ENCODE measurements around the gene ZBTB20.

The ZBTB20 gene

GRCh38 chr3:114428044-114428595, 719.0 kb downstream of the ZBTB20 start:
- WGBS = 81% methylated on average over 5 of the region's 5 CpGs
- 0 out of 2 replicates have a peak, but pooled peaks cover 4% of the 10 kb centered on the region for H3K4me1 ChIP-seq (ENCODE audit: insufficient read depth, low read length)
- H3K4me3 ChIP-seq (ENCODE audit: low read length) = no peak overlapping the region
- H3K9me3 ChIP-seq (ENCODE audit: insufficient read depth, low read depth, low read length) = peaks cover 3% of the 10 kb centered on the region; the same call in 1 of the 2 replicates
- H3K27me3 ChIP-seq (ENCODE audit: insufficient read depth, low read length) = no peaks in the 10 kb centered on the region
- no peak overlapping the region for H3K27ac ChIP-seq (ENCODE audit: low read depth, low read length)
- no peak overlapping the region for H3K9ac ChIP-seq (ENCODE audit: low read depth, low read length)
- no peaks in the 10 kb centered on the region for H3K36me3 ChIP-seq (ENCODE audit: insufficient read depth, low read length)

DNA sequence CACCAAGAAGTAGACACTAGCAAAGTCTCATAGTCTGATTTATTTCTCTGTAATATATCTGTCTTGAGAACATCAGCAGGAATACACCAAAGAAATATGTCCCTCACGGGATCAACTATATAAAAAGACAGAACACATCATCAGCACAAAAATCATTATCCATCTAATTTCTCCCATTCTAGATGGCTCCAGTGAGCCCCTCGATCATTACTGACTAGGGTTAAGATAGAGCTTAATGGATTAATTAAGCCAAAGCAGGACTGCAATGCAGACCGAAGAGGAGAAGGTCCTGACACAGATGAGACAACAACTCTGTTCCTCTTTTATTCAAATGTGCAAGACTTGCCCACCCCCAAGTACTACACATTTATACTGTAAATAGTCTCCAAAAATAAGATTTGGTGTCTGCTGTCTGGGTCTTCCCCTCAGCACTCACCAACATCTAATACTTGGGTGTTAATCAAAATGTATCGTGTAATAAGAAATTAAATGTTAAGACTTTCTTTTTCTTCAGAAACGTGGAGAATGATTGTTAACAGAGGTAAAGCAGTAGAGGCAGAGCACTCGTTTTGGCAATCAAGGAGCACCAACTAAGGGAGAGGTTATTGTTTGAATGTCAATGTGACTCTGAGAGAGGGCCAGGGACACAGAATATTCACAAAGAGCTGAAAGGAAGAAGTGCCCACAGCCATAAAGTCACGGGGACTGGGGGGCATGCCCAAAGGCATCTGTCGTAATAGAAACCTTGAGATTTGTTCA, 719.6 kb downstream of the ZBTB20 start:
- Histone ChIP-seq H3K4me1 (ENCODE audit: insufficient read depth, low read length) (0 out of 2 replicates have a peak, but pooled peaks cover 3% of the 10 kb centered on the region), H3K4me3 (ENCODE audit: low read length) (no peak overlapping the region), H3K9me3 (ENCODE audit: insufficient read depth, low read depth, low read length) (peaks cover 3% of the 10 kb centered on the region; the same call in 1 of the 2 replicates), H3K36me3 (ENCODE audit: insufficient read depth, low read length) (no peaks in the 10 kb centered on the region), H3K27ac (ENCODE audit: low read depth, low read length) (no peak overlapping the region), H3K9ac (ENCODE audit: low read depth, low read length) (no peak overlapping the region), H3K27me3 (ENCODE audit: insufficient read depth, low read length) (no peaks in the 10 kb centered on the region)
- 86% methylated on average over 8 of the region's 8 CpGs for WGBS

GRCh38 chr3:114424337-114424736, 722.8 kb downstream of the ZBTB20 start:
- WGBS = 81% methylated on average over 8 of the region's 8 CpGs

GRCh38 chr3:114421204-114421603, 725.9 kb downstream of the ZBTB20 start:
- Histone ChIP-seq H3K4me1 (ENCODE audit: insufficient read depth, low read length) (no peaks in the 10 kb centered on the region), H3K27ac (ENCODE audit: low read depth, low read length) (no peak overlapping the region), H3K9me3 (ENCODE audit: insufficient read depth, low read depth, low read length) (peaks cover 3% of the 10 kb centered on the region; the same call in 1 of the 2 replicates), H3K27me3 (ENCODE audit: insufficient read depth, low read length) (no peaks in the 10 kb centered on the region), H3K36me3 (ENCODE audit: insufficient read depth, low read length) (no peaks in the 10 kb centered on the region), H3K9ac (ENCODE audit: low read depth, low read length) (no peak overlapping the region), H3K4me3 (ENCODE audit: low read length) (no peak overlapping the region)
- WGBS = 90% methylated on average over 5 of the region's 7 CpGs

More at GRCh38 chr3:114424337-114424736, 722.8 kb downstream of the ZBTB20 start:
- Histone ChIP-seq H3K9me3 (ENCODE audit: insufficient read depth, low read depth, low read length) (peaks cover 3% of the 10 kb centered on the region; the same call in 1 of the 2 replicates), H3K9ac (ENCODE audit: low read depth, low read length) (no peak overlapping the region), H3K27me3 (ENCODE audit: insufficient read depth, low read length) (no peaks in the 10 kb centered on the region), H3K4me1 (ENCODE audit: insufficient read depth, low read length) (no peaks in the 10 kb centered on the region), H3K4me3 (ENCODE audit: low read length) (no peak overlapping the region), H3K36me3 (ENCODE audit: insufficient read depth, low read length) (no peaks in the 10 kb centered on the region), H3K27ac (ENCODE audit: low read depth, low read length) (no peak overlapping the region)

DNA sequence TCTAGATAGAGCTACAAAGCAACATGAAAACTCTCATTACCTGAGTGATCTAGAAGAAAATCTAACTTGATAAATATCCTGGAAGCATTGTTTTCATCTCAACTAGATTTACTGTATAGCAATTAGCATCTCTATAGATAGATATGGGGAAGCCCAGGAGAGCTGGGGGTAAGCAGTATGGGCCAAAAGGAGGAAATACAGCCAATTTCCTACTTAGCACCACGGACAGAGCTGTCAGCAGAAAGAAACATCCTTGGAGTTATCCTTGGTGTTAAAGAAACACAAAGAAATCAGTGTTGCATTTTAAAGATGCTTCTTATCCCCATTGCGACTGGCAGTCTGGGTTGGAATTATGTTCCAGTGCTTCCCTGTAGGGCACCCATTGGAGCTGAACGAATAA, 727.0 kb downstream of the ZBTB20 start:
- Histone ChIP-seq H3K36me3 (ENCODE audit: insufficient read depth, low read length) (no peaks in the 10 kb centered on the region), H3K27ac (ENCODE audit: low read depth, low read length) (no peak overlapping the region), H3K9me3 (ENCODE audit: insufficient read depth, low read depth, low read length) (no peaks in the 10 kb centered on the region), H3K4me3 (ENCODE audit: low read length) (no peak overlapping the region), H3K27me3 (ENCODE audit: insufficient read depth, low read length) (no peaks in the 10 kb centered on the region), H3K9ac (ENCODE audit: low read depth, low read length) (no peak overlapping the region), H3K4me1 (ENCODE audit: insufficient read depth, low read length) (no peaks in the 10 kb centered on the region)
- 71% methylated on average over 3 of the region's 3 CpGs for WGBS

DNA sequence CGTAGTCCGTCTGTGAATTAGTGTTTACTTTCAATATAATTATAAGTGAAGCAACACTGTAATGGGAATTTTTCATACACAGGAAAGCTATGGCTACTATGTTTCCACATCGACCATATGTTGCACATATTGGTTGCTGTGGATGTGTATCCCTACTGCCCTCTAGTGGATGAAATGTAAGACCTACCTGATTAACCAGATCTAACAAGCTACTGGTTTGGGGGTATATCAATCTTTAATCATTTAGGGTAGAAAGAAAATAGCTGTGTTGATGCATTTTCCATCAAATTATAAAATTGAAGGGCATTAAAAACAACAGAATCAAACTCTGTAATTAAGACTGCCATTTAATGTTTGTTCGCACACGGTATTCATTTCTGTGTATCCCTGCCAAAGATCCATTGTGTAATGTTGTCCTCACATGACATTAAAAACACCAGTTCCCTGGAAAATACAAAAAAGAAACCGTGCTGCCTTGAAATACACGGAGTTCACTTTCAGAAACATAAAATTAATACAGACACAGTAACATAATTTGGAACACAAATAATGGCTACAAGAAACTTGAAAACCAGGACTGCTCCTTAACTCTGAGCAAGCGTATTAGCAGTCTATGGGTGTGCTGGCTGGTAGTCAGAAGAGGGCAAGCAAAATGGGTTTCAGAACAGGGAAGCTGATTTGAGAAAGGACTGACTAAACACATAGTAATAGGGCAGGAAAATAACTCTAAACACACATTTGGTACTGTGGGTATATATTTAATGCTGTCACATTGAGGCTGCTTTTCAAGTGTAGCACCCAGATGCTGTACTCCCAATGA, 728.2 kb downstream of the ZBTB20 start:
- Histone ChIP-seq H3K4me3 (ENCODE audit: low read length) (no peak overlapping the region), H3K36me3 (ENCODE audit: insufficient read depth, low read length) (no peaks in the 10 kb centered on the region), H3K9ac (ENCODE audit: low read depth, low read length) (no peak overlapping the region), H3K9me3 (ENCODE audit: insufficient read depth, low read depth, low read length) (no peaks in the 10 kb centered on the region), H3K27ac (ENCODE audit: low read depth, low read length) (no peak overlapping the region), H3K4me1 (ENCODE audit: insufficient read depth, low read length) (no peaks in the 10 kb centered on the region), H3K27me3 (ENCODE audit: insufficient read depth, low read length) (no peaks in the 10 kb centered on the region)
- WGBS = 52% methylated on average over 6 of the region's 8 CpGs

- no peak overlapping the region for H3K9ac ChIP-seq (ENCODE audit: low read depth, low read length)
- no peak overlapping the region for H3K4me3 ChIP-seq (ENCODE audit: low read length)
- 0 out of 2 replicates have a peak, but pooled peaks cover under 1% of the 10 kb centered on the region for H3K4me1 ChIP-seq (ENCODE audit: insufficient read depth, low read length)
These were observed 729.0 kb downstream of the ZBTB20 start for GRCh38 chr3:114418107-114418506.

GRCh38 chr3:114417675-114418074, 729.4 kb downstream of the ZBTB20 start:
- Histone ChIP-seq H3K9ac (ENCODE audit: low read depth, low read length) (no peak overlapping the region), H3K27ac (ENCODE audit: low read depth, low read length) (no peak overlapping the region)
- WGBS = 94% methylated on average over 3 of the region's 3 CpGs

More at GRCh38 chr3:114418107-114418506, 729.0 kb downstream of the ZBTB20 start:
- Histone ChIP-seq H3K9me3 (ENCODE audit: insufficient read depth, low read depth, low read length) (no peaks in the 10 kb centered on the region), H3K36me3 (ENCODE audit: insufficient read depth, low read length) (no peaks in the 10 kb centered on the region), H3K27ac (ENCODE audit: low read depth, low read length) (no peak overlapping the region), H3K27me3 (ENCODE audit: insufficient read depth, low read length) (no peaks in the 10 kb centered on the region)

GRCh38 chr3:114417265-114417664, 729.8 kb downstream of the ZBTB20 start:
- Histone ChIP-seq H3K4me1 (ENCODE audit: insufficient read depth, low read length) (peaks cover 9% of the 10 kb centered on the region), H3K9me3 (ENCODE audit: insufficient read depth, low read depth, low read length) (no peaks in the 10 kb centered on the region), H3K4me3 (ENCODE audit: low read length) (no peak overlapping the region), H3K9ac (ENCODE audit: low read depth, low read length) (no peak overlapping the region), H3K27ac (ENCODE audit: low read depth, low read length) (no peak overlapping the region), H3K36me3 (ENCODE audit: insufficient read depth, low read length) (no peaks in the 10 kb centered on the region), H3K27me3 (ENCODE audit: insufficient read depth, low read length) (no peaks in the 10 kb centered on the region)
- 92% methylated on average over 5 of the region's 5 CpGs for WGBS

More at GRCh38 chr3:114417675-114418074, 729.4 kb downstream of the ZBTB20 start:
- Histone ChIP-seq H3K27me3 (ENCODE audit: insufficient read depth, low read length) (no peaks in the 10 kb centered on the region), H3K36me3 (ENCODE audit: insufficient read depth, low read length) (no peaks in the 10 kb centered on the region), H3K4me3 (ENCODE audit: low read length) (no peak overlapping the region), H3K4me1 (ENCODE audit: insufficient read depth, low read length) (peaks cover 5% of the 10 kb centered on the region), H3K9me3 (ENCODE audit: insufficient read depth, low read depth, low read length) (no peaks in the 10 kb centered on the region)

DNA sequence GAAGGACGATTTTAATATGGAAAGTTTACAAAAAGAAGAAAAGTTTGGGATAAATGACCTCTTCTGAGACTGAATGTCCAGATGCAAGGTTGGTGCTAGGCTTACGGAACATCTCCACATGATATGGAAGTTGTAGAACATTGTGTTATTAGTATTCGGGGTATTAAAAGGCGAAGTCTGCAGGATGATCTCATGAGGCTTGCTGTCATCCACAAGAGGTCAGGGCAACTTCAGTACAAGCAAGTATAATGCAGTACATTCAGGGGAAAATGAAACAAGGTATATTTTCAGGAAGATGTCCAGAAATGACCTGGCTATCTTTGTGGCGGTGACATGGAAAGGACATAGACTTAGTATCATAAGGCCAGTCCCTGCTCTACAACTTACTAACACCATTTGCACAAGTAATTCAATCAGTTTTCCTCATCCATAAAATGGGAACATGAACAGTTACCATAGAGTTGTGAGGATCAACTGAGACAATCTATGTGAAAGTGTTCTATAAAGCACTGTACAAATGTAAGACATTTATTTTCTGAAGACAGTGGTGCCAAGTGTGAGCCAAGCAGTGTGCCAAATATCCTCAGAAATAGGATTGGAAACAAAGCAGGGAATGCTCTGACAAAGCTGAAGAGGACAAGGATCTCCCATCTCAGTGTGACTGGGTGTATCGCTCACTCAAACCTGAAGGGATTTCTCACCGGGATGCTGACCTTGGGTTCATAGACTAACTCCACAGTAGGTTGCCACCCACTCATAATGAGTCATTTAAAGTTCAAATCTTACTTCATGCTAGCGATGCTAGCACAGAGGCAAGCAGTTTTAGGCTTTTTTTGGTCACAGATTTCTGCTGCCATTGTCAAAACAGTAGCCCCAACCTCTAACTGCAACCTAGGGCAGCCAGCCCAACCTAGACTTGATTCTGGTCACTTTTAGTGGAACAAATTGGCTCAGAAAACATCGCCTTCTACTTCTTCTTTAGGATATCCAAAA, 735.0 kb downstream of the ZBTB20 start:
- peaks cover 53% of the 10 kb centered on the region for H3K4me1 ChIP-seq (ENCODE audit: insufficient read depth, low read length)
- WGBS = 79% methylated on average over 9 of the region's 9 CpGs
- H3K4me3 ChIP-seq (ENCODE audit: low read length) = no peak overlapping the region; the same call in 1 of the 2 replicates
- H3K27me3 ChIP-seq (ENCODE audit: insufficient read depth, low read length) = no peaks in the 10 kb centered on the region
- peak overlapping the region; percentile 29; the same call in 1 of the 2 replicates for H3K27ac ChIP-seq (ENCODE audit: low read depth, low read length)
- no peak overlapping the region for H3K9ac ChIP-seq (ENCODE audit: low read depth, low read length)
- H3K9me3 ChIP-seq (ENCODE audit: insufficient read depth, low read depth, low read length) = no peaks in the 10 kb centered on the region
- no peaks in the 10 kb centered on the region for H3K36me3 ChIP-seq (ENCODE audit: insufficient read depth, low read length)
